Measurements from ENCODE around the gene WNK4.
A peak's percentile ranks its signal among the peaks of the same experiment; 100 is the strongest.

WNK4 gene

DNA sequence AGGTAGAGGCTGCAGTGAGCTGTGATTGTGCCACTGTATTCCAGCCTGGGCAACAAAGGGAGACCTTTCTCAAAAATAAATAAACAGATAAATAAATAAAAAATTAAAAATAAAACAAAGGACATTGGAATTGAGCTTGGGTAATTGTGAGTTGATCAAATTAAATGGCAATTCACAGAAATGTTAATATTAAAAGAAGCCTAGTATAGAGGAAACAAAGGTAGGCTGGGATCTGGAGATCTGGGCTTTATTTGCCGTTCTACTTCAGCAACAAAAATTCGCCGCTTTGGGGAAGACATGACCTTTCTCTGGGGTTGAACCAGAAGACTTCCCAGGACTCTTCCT lies 7.5 kb upstream of the WNK4 start:
- DNase-seq (ENCODE audit: low read depth in 2 of 2): no peak

- DNase-seq (ENCODE audit: low read depth in 2 of 2): peak; percentile 49 to 63
These were observed 6.9 kb upstream of the WNK4 start, which contains the start of gene VPS25 for GRCh38 chr17:42773290-42774035. Gene VPS25, plus strand, starts transcription at chr17:42773449. Its CDS starts 27 bp downstream, at chr17:42773476.

- DNase-seq (ENCODE audit: low read depth in 2 of 2): no peak
These were observed 6.2 kb upstream of the WNK4 start for GRCh38 chr17:42774066-42774745.

DNA sequence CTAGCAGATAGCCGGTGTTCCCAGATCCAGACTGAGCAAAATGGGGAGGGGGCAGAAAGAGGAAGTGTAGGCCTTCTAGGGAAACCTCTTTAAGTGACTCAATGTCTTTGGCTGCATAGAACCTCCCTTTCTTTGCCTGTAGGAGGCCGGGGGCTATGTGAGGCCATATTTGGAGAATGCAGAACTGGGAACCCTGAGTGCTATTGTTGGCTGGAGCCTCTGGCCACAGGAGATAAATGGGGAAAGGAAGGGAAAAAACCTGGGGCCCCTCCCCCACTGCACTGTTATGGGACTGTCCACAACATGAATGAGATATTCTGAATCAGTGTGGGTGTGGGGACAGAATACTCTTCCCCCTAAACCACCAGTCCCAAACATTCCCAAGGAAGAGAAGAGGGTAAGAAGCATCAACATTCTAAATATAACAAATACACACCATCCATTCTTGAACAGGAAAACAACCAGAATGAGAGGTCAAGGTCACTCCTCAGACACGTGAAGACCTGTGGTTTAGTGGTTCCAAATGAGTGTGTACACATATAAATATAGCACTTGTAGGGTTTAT lies 4.8 kb upstream of the WNK4 start:
- DNase-seq (ENCODE audit: low read depth in 2 of 2): no peak

- DNase-seq (ENCODE audit: low read depth in 2 of 2): no peak
These were observed 1.8 kb upstream of the WNK4 start for GRCh38 chr17:42778570-42778969.

GRCh38 chr17:42779304-42779935 lies 990 bp upstream of the WNK4 start:
- DNase-seq (ENCODE audit: low read depth in 2 of 2): no peak

DNA sequence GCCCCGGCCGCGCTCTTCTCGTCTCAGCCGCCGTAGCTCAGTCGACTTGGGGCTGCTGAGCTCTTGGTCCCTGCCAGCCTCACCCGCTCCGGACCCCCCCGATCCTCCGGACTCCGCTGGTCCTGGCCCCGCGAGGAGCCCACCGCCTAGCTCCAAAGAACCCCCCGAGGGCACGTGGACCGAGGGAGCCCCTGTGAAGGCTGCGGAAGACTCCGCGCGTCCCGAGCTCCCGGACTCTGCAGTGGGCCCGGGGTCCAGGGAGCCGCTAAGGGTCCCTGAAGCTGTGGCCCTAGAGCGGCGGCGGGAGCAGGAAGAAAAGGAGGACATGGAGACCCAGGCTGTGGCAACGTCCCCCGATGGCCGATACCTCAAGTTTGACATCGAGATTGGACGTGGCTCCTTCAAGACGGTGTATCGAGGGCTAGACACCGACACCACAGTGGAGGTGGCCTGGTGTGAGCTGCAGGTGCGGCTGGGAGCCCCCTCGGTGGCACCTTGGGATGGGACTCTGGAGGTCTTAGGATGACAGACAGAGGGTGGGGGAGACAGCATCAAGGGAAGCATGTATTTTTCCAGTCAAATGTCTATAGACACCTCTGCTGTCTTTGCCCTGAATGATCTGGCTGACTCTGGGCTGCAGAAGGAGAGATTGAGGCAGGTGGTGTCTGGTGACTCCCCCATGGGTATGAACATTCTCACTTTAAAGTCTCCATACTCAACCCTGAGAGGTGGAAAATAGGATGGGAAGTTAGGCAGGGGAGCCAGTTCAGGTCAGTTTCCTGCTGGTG lies 635 bp downstream of the WNK4 start:
- no peak for DNase-seq (ENCODE audit: low read depth in 2 of 2)

DNA sequence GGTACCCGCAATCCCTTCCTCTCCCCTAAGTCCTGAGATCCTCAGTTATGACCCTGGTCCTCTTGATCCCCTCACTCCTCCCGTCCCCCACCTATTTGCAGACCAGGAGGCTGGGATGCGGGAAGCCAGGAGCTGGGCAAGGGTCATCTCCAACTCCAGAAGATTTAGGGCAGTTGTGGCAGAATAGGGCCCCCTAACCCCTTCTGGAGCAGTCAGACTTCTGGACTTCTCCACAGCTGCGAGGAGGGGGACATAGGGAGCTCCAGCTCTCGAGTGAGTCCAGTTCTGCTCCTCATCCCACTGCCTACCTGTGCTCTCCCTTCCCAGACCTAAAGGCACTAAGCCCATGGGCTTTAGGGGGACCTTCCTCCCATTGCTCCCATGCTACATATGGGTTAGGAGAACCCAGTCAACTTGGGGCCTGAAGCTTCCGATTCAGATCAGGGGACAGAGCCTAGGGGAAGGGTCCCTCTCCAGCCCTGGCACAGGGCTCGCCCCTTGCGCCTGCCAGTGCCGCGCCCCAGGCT lies 1.3 kb downstream of the WNK4 start:
- DNase-seq (ENCODE audit: low read depth in 2 of 2): no peak

DNA sequence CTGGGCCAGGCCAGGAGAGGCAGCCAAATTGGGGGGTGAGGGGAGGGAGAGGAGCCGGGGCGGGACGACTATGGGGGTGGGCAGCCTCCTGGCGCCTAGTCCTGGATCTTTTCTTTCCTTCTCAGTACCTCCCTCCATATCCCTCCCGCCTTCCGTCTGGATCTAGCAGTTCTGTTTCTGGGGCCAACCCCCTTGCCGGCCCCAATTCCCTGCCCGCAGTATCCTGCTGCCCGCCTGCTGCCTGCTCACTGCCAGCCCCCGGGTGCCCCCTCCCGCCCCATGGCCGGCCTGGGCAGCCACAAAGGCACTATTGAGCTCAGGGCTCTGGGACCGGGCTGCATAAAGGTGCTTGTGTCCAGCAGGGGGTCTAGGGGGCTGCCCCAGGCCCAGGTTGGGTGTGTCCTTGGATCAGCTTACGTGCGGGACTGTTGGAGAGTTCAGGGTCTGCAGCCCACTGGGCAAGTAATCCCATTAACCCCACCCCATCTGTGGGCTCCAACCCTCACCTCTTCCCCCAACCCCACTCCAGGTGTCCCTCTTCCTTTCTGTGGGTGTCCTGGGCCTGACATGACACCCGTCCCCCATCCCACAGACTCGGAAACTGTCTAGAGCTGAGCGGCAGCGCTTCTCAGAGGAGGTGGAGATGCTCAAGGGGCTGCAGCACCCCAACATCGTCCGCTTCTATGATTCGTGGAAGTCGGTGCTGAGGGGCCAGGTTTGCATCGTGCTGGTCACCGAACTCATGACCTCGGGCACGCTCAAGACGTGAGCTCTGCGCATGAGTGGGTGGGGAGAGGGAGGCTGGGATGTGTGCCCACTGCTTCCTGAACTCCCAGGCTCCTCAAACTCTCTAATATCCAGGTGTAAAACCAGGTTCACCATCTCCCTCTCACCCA lies 2.0 kb downstream of the WNK4 start:
- DNase-seq (ENCODE audit: low read depth in 2 of 2): no peak

DNA sequence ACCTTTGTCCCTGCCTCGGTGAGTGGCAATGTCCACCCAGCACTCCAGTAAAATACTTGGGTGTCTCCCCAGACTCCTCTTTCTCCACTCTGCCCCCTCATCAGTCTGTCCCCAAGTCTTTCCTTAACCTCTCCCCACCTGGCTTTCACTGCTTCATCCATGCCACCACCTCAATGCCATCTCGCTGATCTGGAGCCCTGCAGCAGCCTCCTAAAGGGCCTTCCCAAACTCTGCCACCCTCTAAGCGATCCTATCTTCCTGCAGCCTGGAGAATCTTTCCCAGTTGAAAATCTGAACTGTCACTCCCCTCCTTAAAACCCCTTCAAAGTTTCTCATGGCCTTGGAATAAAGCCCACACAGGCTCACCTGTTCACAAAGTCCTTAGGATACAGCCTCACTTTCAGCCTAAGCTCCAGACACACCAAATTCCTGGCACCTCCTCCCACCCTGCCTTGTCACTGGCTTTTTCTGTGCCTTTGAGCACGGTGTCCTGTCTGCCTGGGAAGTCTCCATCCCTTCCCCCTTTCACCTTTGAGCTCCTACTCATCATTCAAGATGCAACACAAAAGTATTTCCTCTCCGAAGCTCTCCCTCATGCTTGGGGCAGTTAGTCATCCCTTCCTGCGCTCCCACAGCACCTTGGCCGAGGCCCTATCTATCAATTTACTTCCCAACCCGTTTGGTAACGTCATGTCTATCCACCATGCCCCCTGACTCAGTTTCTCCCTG lies 2.8 kb downstream of the WNK4 start:
- DNase-seq (ENCODE audit: low read depth in 2 of 2): no peak

DNA sequence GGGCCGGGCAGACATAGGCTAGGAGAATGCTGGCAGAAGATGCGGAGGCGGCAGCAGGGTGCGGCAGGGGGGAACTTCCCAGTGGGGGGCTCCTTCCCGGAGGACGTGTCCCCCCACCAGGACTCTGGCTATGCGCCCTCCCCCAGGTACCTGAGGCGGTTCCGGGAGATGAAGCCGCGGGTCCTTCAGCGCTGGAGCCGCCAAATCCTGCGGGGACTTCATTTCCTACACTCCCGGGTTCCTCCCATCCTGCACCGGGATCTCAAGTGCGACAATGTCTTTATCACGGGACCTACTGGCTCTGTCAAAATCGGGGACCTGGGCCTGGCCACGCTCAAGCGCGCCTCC lies 3.4 kb downstream of the WNK4 start:
- DNase-seq (ENCODE audit: low read depth in 2 of 2): no peak

- DNase-seq (ENCODE audit: low read depth in 2 of 2): no peak
These were observed 4.0 kb downstream of the WNK4 start for GRCh38 chr17:42784409-42784808.

DNA sequence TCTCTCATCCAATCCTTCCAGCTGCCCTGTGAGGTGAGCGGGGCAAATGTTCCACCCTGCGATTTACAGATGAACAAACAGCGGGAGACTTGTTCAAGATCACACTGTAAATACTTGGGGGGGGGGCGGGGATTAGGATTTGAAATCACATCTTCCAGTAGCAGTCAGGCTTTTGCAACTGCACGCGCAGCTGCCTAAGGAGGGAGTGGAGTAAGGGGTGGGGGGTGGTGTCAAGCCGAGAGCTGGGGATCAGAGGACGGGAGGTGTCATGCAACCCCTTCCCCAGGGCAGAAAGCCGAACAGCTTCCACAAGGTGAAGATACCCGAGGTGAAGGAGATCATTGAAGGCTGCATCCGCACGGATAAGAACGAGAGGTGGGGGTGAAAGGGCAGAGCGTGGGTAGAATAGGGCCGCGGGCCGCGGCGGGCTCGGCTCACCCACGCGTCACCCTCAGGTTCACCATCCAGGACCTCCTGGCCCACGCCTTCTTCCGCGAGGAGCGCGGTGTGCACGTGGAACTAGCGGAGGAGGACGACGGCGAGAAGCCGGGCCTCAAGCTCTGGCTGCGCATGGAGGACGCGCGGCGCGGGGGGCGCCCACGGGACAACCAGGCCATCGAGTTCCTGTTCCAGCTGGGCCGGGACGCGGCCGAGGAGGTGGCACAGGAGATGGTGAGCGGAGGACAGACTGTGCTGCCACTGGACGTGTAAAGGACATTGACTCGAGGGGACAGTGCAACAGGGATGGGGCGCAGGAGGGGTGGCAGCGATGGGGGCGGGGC lies 4.6 kb downstream of the WNK4 start:
- DNase-seq (ENCODE audit: low read depth in 2 of 2): no peak

- DNase-seq (ENCODE audit: low read depth in 2 of 2): no peak
These were observed 6.9 kb downstream of the WNK4 start for GRCh38 chr17:42787266-42787665.

- no peak for DNase-seq (ENCODE audit: low read depth in 2 of 2)
These were observed 11.5 kb downstream of the WNK4 start for GRCh38 chr17:42791948-42792347.

DNA sequence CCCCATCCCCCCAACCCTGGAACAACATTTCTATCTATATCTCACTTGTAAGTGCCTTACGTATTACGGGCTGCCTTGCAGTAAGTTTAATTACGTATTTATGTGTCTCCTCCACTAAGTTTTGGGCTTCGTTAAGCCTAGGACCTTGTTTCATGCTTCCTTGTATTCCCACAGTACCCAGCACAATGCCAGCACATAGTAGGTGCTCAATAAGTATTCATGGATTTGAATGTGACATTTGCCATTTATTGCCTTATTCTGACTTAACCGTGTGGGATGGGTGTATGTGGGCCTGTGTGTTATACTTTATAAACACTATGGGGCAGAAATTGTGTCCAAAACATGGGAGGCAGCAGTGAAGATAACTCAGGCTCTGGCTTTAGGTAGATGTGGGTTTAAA lies 12.1 kb downstream of the WNK4 start:
- no peak for DNase-seq (ENCODE audit: low read depth in 2 of 2)

GRCh38 chr17:42795061-42795460 lies 14.7 kb downstream of the WNK4 start:
- no peak for DNase-seq (ENCODE audit: low read depth in 2 of 2)

- no peak for DNase-seq (ENCODE audit: low read depth in 2 of 2)
These were observed 15.1 kb downstream of the WNK4 start for GRCh38 chr17:42795465-42795864.

- no peak for DNase-seq (ENCODE audit: low read depth in 2 of 2)
These were observed 15.8 kb downstream of the WNK4 start for GRCh38 chr17:42796066-42796758.

Data from stimulated activated CD8-positive, alpha-beta memory T cell treated with anti-CD3 and anti-CD28 coated beads, Interleukin-2, amount 100 ng/mL, for 48 hours (primary cell).